Muscle of arm (tissue), 12 donors: ENCODE results near the gene ORC3. TPM values are rescaled to one million over a fixed set of nuclear protein-coding genes. Genes with fewer than 3 reads are reported as not detected.
"Not testable (repeated sequence)": the region's sequence is repeated elsewhere in the genome, so short reads cannot be mapped to it uniquely, and the experiment has no call there.

Source experiments
- DNase-seq: peaks from one replicate; pipeline ENCODE4 v3.0.0-alpha.2; 2013
- polyA plus RNA-seq, 12 donors: library from polyadenylated mRNA; unstranded; fragments of 120-200 nt; gene quantifications; one replicate each; pipeline ENCODE4 v1.2.1, GENCODE V29; 2013; ENCODE audit not compliant: insufficient read length in 12 of 12

ORC3 gene
- polyA plus RNA-seq, 12 donors: 20.4 to 31.6 (median 28.3) TPM; not detected in 1

DNA sequence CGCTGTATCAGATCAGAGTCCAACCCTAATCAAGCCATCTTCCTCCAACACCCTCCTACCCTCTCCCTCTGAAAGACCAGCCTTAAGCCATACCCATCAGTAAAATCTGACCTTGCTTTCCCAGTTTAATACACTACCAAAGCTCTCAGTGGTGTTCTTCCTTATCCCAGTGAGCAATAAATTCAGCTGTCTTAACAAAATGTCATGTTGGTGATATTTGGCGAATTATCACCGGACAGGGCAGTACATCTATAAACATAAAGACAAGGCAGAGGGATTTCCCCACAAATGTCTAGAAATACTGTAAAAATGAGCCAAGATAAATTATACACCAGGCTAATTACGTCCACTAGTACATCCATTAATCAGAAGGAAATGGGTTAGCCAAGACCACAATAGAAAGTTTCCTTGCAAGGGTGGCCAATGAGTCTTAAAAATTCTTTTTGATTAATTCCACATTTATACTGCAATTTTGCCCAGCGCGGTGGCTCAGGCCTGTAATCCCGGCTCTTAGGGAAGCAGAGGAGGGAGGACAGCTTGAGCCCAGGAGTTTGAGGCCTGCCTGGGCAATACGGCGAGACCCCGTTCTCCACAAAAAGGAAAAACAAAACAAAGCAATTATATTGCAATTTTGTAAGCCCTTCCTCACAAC is 1.1 kb upstream of the ORC3 start:
- DNase-seq: peak; percentile 13

DNA sequence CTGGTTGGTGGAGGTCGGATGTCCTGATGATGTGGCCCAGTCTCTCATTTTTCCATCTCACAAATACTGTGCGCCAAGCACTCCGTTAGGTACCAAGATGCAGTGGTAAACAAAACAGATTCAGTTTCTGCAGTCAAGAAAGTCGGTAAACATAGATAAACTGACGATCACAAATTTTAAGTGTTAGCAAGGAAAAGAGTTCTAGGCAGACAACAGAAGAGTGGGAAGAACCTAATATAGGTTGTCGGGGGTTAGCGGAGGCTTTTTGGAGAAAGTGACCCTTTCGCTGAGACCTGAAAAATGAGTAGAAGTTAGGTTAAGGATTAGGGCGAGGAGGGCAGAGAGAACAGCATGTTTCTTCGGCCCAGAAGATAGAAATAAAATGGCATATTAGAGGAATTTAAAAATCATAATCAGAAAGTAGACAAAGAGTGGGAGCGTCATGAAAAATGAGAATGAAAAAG is 514 bp downstream of the ORC3 start:
- no peak for DNase-seq

DNA sequence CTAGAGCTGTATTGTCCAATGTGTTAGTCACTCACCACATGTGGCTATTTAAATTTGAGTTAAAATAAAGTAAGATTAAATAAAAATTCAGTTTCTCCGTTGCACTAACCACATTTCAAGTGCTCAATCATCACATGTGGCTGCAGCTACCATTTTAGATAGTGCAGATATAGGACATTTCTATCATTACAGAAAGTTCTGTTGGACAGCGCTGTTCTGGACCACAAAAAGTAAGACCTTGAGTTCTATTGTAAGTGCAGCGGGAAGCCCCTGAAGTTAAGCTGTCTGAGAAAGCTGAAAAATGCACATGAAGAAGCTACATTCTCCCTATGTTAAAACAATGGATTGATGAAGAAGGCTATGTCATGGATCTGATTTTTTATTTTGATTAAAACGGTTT is 1.1 kb downstream of the ORC3 start:
- no peak for DNase-seq

DNA sequence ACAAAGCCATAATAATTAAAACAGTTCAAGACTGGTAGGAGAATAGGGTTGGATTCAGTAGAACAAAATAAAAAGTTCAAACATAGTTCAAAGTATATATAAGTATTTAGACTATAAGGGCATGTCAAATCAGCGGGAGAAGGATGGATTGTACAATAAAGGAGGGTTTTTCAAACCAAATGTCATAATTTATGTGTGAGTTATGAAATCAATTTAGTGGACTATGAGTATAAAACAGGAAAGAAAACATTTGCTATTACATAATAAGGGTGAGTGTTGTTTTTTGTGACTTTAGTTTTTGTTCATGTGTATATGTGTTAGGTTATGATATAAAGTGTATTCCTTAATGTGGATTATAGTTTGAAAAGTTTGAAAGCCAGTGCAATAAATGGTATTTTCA is 10.6 kb downstream of the ORC3 start:
- DNase-seq: no peak

DNA sequence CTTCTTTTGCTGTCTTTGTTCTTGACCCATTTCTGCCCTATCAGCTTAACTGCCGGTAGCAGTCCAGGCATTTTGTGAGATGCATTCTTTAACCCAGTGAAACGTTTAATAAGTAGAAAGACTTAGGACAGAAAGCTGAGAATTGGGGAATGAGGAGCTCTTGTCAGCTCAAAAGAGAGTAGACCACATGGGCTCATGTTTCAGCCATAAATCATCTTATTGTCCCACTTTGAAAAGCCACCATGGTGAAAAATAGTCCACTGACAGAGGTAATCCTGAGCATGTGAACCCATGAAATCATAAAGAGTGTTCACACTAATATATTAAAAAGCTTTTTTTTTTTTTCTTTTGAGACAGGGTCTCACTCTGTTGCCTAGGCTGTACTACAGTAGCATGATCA is 16.3 kb downstream of the ORC3 start:
- DNase-seq: no peak

DNA sequence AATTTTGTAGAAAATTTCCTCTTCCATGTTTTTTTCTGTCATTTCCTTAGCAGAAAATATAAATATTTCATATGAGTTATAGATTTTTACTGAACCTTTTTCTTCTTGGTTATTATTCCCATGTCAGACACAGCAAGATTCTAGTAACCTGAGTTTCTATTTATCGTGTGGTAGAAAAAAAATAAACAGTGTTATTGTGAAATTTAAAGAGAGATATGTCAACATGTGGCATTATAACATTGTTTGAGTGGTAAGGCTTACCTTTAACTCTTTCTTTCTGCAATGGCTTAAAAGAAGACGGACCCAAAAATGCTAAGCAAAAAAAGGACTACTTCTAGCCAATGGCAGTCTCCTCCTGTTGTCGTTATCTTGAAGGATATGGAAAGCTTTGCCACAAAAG is 18.9 kb downstream of the ORC3 start:
- no peak for DNase-seq

DNA sequence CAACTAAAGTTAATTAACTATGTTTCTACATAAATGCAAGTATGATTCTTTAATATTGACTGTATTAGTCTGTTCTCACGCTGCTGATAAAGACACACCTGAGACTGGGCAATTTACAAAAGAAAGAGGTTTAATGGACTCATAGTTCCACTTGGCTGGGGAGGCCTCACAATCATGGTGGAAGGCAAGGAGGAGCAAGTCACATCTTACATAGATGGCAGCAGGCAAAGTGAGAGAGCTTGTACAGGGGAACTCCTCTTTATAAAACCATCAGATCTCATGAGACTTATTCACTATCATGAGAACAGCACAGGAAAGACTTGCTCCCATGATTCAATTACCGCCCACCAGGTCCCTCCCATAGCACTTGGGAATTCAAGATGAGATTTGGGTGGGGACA is 23.1 kb downstream of the ORC3 start:
- not testable (repeated sequence) for DNase-seq

DNA sequence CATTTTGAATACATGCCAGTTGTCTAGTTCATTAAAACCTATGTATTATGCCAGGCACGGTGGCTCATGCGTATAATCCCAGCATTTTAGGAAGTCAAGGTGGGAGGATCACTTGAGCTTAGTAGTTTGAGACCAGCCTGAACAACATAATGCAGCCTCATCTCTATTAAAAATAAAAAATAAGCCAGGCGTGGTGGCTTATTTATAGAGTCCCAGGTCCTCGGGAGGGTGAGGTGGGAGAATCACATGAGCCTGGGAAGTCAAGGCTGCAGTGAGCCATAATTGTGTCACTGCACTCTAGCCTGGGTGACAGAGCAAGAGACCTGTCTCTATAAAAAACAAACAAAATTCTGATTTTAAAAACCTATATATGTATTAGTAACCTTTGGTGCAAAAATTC is 27.5 kb downstream of the ORC3 start:
- DNase-seq: no peak

DNA sequence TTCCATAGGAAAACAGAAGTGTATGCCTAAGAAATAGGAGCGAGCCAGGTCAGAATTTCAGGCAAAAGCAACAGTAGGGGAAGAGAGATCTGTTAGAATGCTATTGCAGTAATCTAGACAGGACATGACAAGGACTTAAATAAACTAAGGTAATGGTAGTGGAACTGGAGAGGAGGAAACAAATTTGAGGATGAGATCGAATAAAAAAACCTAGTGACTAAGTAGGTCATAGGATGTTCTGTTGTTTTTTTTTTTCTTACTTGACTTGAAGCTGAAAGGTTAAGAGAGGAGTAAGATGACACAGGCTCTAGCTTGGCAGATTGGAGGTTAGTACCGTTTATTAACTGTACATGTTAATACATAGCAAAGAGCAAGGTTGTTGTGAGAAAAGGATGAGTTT is 28.6 kb downstream of the ORC3 start:
- no peak for DNase-seq

DNA sequence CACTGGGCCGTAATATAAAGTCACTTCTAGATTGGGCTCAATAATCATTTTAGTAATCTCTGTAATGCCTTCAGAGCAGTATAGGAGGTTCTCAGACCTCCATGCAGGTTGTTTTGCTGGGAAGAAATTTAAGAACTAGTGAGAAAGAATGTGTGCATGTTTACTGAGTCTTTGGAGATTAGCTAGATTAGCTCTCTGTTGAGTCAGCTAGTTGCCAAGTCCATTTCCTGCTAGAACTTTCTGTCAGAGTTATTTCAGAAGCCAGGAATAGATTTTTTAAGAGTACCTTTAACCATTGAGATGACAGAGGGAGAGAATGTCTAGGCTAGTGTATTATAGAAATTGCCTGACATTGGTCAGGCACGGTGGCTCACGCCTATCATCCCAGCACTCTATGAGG is 33.3 kb downstream of the ORC3 start:
- no peak for DNase-seq

DNA sequence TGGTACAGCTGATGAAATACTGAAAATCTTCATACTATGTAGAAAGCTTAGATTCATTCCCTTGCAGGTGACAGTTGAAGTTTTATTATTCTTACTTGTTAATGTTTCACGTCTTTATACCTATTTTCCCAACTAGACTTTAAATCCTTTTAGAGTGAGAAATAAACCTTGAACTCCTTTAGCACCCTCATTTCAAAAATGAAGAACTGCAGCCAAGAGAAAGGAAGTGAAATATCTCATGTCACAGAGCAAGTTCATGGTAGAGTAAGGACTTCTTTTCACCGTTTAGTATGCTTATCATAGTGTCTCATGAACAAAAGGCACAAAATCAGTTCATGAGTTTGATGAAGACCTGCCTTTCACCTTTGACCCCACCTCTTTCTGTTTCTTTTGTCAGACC is 38.5 kb downstream of the ORC3 start:
- DNase-seq: no peak

DNA sequence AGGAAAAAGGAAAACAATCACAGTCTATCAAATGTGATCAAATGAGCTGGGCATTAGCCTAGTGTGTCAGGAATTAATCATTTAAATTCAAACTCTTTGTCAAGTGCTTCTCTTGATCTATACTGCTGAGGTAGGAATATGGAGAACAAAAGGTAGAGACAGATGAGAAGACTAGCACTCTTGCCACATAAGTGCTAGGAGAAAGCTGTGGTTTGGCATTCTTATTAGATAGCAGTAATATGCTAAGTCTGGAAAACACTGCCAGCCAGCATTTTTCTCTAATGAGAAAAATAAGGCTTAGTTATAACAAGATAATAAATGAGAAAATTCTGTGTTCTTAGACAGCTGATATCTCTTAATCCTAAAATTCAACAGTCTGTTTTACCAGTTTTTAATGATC is 38.9 kb downstream of the ORC3 start:
- DNase-seq: no peak

DNA sequence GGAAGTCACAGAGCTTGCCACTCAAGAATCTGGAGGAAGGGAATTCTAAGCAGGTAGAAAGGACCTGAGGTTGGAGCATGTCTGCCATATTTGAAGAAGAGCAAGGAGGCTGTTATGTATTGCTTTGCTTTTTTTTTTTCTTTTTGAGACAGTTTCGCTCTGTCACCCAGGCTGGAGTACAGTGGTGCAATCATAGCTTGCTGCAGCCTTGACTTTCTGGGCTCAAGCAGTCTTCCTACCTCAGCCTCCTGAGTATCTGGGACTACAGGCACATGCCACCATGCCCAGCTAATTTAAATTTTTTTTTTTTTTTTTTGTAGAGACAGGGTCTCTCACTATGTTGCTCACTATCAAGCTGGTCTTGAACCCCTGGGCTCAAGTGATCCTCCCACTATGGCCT is 40.8 kb downstream of the ORC3 start:
- DNase-seq: no peak

DNA sequence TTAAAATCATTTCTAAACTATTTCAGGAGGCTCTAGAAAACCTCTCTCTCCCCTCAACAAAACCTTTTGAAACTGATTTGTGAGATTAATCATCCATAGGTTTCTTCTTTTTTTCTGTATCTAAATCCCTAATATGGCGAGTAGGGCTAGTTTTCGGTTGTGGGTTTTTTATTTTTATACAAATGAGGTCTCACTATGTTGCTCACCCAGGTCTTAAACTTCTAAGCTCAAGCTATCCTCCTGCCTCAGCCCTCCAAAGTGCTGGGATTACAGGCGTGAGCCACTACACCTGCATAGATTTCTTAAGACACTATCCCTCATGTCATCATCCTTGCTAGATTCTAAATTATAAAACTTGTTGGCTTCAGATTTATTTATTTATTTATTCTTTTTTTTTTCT is 43.9 kb downstream of the ORC3 start:
- DNase-seq: no peak

DNA sequence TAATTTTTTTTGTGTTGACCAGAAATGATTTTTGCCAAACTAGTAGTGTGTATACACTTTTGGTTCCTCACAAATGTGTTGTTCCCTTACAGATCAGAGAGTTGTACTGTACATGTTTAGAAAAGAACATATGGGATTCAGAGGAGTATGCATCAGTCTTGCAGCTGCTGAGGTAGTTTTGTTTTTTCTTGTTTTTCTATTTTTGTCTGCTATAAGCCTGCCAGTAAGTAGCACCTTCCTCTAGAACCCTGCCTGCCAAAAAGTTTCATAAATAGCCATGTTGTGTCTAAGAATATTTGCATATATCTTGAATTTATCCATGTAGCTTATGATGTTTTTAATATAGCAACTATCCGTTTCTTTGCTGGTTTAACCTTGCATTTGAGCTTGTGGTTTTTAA is 46.4 kb downstream of the ORC3 start:
- DNase-seq: no peak

DNA sequence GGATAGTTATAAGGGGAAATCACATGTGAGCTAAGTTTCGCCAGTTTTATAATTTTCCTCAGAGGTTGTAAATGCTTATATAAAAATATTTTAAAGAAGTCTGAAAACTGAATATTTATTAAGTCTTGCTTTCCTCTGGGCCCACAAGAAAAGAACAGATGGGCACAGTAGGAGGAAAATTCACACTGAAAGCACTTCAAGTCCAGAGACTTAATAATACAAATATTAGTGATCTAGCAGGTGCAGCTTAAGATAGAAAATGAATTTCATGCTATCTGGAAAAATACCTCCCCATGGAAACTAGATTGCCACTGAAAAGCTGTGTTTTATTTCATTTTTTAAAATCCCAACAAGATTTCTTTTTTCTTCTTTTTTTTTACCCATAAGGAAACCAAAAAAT is 47.2 kb downstream of the ORC3 start:
- DNase-seq: no peak

DNA sequence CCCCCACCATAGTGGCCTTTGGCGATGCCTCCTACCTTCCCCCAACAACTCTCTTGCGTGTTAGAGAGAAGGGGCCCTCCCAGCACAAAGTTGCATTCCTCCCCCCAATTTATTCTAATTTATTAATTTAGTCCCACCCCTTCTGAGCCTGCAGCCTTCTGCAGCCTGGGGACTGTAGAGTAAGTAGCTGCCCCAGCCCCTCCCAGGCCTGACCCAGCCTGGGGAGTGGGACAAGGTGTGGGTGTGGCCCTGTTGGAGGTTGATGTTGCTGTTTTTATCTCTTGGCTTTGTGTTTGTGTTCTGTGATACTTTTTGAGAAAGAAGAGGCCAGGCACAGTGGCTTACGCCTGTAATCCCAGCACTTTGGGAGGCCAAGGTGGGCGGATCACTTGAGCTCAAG is 49.4 kb downstream of the ORC3 start:
- no peak for DNase-seq

DNA sequence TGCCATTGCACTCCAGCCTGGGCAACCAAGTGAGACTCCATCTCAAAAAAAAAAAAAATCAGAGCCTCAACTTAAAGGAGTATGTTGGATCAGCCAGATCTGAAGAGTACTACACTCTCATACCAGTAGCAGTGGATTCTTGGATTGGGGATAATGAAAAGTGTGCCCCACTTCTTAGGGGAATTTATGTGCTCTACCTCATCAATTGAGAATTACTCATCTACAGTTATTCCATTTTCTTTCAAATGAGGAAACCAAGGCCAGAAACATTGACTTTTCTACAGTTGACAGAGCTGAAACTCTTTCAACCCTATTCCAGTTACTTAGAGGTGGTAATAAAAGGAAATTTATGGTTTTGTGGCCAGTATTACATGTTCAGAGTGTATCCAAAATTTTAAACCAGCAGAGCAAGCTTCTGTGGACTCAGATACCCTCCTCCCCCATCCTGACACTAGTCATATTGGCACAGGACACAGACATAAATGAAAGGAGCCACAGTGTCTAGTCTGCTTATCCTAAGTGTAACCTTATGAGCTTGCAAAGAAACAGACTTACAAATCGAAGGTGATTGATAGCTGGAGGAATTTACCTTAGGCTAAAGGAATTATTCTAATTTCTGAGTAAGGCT is 51.2 kb downstream of the ORC3 start:
- no peak for DNase-seq

DNA sequence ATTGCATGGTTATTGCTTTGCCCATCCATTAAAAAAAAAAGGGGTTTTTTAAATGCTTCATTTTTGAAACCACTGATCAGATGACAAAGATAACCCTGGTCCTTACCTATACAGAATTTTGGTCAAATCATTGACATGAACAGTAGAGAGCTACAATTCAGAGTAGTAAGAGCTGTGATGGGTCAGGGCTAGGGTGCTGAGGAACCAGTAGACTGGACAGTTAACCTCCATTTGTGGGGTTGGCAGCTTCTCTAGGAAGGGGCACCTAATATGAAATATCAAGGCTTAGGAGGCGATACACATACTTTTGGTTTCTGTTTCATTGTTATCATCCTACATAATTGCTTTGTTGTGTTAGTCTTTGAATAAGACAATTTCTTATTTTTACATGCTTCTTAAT is 55.1 kb downstream of the ORC3 start:
- no peak for DNase-seq

DNA sequence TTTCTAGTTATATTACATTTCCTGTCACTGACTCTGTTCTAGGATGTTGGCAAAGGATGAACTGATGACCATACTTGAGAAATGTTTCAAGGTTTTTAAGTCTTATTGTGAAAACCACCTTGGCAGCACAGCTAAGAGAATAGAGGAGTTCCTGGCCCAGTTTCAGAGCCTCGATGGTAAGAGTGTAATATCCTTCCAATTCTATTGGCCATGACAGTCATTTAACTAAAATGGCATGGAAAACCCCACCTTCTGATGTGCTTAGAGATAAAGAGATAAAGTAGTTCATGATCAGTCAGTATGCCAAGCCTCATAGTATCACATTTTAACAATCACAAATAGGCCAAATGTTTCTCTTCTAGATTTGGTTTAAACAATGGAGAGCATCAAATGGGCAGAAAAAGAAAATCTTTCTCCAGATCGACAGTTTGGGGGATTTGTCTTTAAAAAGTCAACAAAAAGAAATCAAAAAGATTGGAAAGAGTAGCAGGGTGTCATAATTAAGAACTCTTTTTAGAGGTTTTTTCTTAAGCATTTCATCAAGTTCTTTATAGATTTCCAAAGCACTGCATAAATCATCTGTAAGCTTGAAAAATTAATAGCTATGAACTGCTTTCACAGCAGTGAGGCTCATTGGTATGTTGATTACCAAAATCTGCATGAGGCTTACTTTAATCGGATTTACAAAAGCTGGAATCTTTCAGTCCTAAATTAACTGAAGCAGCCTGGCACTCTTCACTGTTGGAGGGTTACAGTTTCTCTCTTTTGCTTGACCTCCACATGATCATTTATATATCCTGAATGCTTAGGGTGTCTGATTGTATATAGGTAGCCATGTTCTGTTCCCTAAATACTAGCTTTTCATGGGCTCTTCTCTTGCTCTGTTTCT is 63.4 kb downstream of the ORC3 start:
- no peak for DNase-seq

DNA sequence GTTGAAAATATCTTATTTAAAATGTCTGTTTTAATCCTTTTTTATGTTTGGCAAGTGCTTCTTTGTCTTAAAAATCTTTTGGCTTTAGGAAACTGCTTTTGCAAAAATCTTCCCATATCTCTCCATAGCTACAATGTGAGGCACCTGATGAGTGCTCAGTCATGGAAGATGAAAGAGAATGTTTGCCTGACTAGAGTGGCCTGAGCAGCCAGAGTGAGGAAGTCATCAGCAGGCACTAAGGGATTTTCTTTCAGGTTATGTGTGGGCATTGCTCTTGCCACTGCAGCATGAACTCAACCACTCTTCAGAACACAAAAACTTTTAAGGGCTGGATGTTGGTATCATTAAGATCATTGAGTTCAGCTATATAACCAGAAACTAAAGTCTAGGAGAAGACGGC is 64.2 kb downstream of the ORC3 start:
- no peak for DNase-seq

DNA sequence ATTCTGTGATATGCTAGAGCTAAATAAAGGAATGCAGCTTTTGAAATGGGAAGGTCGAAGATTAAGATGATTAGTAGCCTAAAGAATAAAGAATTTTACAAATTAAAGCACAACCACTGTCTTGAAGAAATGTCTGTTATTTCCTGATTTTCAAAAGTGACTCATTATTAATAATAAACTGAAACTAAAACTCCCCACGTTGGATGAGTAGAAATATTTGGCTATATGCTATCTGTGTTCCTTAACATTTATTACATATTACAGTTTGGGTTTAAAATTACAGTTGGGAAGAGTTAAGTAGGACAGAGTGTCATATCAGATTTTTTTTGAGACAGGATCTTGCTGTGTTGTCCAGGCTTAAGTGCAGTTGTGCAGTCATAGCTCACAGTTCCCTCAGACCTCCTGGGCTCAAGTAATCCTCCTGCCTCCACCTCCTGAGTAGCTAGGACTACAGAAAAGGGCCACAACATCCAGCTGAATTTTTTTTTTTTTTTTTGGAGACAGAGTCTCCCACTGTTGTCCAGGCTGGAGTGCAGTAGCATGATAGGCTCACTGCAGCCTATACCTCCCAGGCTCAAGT is 65.0 kb downstream of the ORC3 start:
- DNase-seq: no peak

DNA sequence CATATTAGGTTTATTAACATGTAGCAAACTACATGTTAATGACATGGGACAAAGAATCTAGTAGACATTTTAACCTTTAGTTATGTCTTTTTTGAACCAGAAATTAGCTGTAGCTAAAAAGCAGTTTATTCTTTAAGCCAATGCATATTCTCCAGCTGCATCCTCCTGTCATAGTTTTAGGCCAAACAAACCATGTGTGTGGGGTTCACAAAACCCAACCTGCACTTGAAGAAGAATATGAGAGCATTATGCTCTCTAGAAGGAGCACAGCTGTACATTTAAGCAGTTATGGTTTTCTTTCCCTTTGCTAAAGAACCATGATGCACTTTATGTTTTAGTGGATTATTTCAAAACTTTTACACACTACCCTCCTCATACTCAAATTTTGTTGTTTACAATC is 65.9 kb downstream of the ORC3 start:
- no peak for DNase-seq
